Thyroid gland (tissue), 4 donors: Measurements from ENCODE around the gene A2ML1.

Experiments used
- POLR2A ChIP-seq, 2 donors: fragments of 450-650 bp; IDR thresholded peaks; one replicate each; pipeline ENCODE4 v1.6.1; 2017; ENCODE audit warnings: antibody characterized with exemption in 2 of 2, mild to moderate bottlenecking in 2 of 2, moderate library complexity in 1 of 2
- TF ChIP-seq, protein P1 (sequence below), 6 experiments: fragments of 200-600 bp in 3 of 6; fragments of 450-650 bp in 3 of 6; sonication (generic) in 3 of 6; IDR thresholded peaks; one replicate each; pipeline ENCODE4 v1.5.1; 2016 to 2019; ENCODE audit warnings: antibody characterized with exemption in 6 of 6, mild to moderate bottlenecking in 2 of 6, inconsistent platforms in 1 of 6, moderate library complexity in 1 of 6

DNA sequence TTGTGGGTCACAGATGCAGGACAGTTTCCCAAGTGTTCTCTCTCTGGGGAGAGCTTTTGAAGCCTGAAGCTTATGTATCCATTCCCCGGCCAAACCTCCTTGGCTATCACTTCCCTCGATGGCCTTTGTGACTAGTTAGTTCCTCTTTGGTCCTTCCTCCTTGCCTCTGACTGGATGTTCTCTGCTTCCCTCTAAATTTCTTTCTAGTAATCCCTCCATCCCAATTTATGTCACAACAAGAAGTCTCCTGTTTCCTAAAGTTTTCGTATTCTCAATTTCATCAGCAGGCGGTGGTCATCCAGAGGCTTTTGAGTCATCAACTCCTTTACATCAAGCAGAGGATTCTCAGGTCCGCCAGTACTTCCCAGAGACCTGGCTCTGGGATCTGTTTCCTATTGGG lies 27.5 kb downstream of the A2ML1 start:
- TF ChIP-seq, protein P1, sequence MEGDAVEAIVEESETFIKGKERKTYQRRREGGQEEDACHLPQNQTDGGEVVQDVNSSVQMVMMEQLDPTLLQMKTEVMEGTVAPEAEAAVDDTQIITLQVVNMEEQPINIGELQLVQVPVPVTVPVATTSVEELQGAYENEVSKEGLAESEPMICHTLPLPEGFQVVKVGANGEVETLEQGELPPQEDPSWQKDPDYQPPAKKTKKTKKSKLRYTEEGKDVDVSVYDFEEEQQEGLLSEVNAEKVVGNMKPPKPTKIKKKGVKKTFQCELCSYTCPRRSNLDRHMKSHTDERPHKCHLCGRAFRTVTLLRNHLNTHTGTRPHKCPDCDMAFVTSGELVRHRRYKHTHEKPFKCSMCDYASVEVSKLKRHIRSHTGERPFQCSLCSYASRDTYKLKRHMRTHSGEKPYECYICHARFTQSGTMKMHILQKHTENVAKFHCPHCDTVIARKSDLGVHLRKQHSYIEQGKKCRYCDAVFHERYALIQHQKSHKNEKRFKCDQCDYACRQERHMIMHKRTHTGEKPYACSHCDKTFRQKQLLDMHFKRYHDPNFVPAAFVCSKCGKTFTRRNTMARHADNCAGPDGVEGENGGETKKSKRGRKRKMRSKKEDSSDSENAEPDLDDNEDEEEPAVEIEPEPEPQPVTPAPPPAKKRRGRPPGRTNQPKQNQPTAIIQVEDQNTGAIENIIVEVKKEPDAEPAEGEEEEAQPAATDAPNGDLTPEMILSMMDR (IDR thresholded peaks at IDR 0.05) = no peak
- TF ChIP-seq POLR2A (IDR thresholded peaks at IDR 0.05) = no peak
